Osteocyte (in vitro differentiated cells): ENCODE measurements around the gene ARID5B. TPM values are rescaled to one million over a fixed set of nuclear protein-coding genes. Genes with fewer than 3 reads are reported as not detected.

Experiments
- DNase-seq: peaks from one replicate; pipeline ENCODE4 v3.0.0; 2021; ENCODE audit warnings: mixed read lengths; ENCODE audit not compliant: unreplicated experiment; ENCODE audit errors: extremely low spot score
- H3K27ac Mint-ChIP-seq: one replicate; pipeline ENCODE4 v1.8.0; 2021; ENCODE audit warnings: mild to moderate bottlenecking, mixed read lengths; ENCODE audit not compliant: unreplicated experiment
- H3K27me3 Mint-ChIP-seq: one replicate; pipeline ENCODE4 v1.8.0; 2021; ENCODE audit warnings: mixed read lengths; ENCODE audit not compliant: unreplicated experiment
- H3K36me3 Mint-ChIP-seq: one replicate; pipeline ENCODE4 v1.8.0; 2021; ENCODE audit warnings: mixed read lengths; ENCODE audit not compliant: unreplicated experiment
- H3K4me1 Mint-ChIP-seq: one replicate; pipeline ENCODE4 v1.8.0; 2021; ENCODE audit warnings: mixed read lengths; ENCODE audit not compliant: unreplicated experiment
- H3K4me3 Mint-ChIP-seq: one replicate; pipeline ENCODE4 v1.8.0; 2021; ENCODE audit warnings: mild to moderate bottlenecking, moderate library complexity, mixed read lengths; ENCODE audit not compliant: unreplicated experiment
- H3K9me3 Mint-ChIP-seq: one replicate; pipeline ENCODE4 v1.8.0; 2021; ENCODE audit warnings: mixed read lengths; ENCODE audit not compliant: unreplicated experiment
- total RNA-seq: library from RNA; stranded (reverse); gene quantifications from 2 replicates; pipeline ENCODE4 v1.2.1, GENCODE V29; 2021
- TF ChIP-seq, protein P1 (sequence below): fragments of 200-600 bp; sonication (generic); IDR thresholded peaks from 2 replicates; pipeline ENCODE4 v1.5.0; 2021; ENCODE audit warnings: antibody characterized with exemption, mild to moderate bottlenecking, moderate library complexity

The ARID5B gene
- total RNA-seq, 1 donor from 2014 or later = 89.4 TPM

DNA sequence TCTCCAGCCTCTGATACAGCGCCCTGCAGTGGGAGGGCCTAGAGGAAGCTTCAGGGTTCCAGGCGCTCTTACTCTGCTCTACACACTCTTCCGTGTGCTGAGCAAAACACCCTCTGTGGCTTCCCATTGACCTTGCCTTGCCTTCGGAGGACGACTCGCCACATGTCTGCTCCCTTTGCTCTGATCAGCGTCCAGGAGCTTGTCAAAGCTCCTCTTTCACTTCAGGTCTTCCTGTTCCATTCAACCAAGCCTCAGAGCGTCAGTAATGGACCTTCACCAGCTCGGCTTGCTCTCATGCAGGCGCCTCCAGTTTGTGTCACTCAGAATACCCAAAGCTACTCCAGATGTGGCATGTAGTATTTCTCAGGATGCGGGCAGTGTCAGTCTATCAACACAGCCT is 173.9 kb downstream of the ARID5B start:
- H3K9me3 Mint-ChIP-seq = no peaks in the 10 kb centered on the region
- peaks cover 61% of the 10 kb centered on the region for H3K36me3 Mint-ChIP-seq
- H3K27me3 Mint-ChIP-seq = no peaks in the 10 kb centered on the region
- TF ChIP-seq, protein P1, sequence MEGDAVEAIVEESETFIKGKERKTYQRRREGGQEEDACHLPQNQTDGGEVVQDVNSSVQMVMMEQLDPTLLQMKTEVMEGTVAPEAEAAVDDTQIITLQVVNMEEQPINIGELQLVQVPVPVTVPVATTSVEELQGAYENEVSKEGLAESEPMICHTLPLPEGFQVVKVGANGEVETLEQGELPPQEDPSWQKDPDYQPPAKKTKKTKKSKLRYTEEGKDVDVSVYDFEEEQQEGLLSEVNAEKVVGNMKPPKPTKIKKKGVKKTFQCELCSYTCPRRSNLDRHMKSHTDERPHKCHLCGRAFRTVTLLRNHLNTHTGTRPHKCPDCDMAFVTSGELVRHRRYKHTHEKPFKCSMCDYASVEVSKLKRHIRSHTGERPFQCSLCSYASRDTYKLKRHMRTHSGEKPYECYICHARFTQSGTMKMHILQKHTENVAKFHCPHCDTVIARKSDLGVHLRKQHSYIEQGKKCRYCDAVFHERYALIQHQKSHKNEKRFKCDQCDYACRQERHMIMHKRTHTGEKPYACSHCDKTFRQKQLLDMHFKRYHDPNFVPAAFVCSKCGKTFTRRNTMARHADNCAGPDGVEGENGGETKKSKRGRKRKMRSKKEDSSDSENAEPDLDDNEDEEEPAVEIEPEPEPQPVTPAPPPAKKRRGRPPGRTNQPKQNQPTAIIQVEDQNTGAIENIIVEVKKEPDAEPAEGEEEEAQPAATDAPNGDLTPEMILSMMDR = no peak
- DNase-seq = no peak
- H3K4me1 Mint-ChIP-seq = peaks cover 83% of the 10 kb centered on the region
- peak overlapping the region; percentile 32 for H3K4me3 Mint-ChIP-seq
- peak overlapping the region; percentile 96 for H3K27ac Mint-ChIP-seq

DNA sequence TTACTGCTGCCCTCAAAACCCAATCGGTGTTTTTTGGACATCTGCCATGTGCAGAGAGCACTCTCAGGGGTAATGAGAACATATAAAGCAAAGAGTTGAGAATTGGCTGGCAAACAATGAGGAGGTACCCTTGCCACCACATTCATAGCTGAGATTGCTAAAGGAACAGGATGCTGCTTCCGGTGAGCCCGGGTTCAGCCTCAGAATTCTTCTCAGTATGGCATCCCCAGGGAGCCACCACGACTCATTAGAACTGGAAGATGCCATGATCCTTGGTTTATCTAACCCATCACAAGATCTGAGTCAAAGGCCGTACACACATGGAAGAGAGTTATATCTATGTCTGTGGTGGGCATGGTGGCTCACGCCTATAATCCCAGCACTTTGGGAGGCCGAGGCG is 174.4 kb downstream of the ARID5B start:
- Mint-ChIP-seq H3K4me1 (peaks cover 88% of the 10 kb centered on the region), H3K36me3 (peaks cover 60% of the 10 kb centered on the region), H3K9me3 (no peaks in the 10 kb centered on the region), H3K27ac (peak overlapping the region; percentile 96), H3K4me3 (peak overlapping the region; percentile 32), H3K27me3 (no peaks in the 10 kb centered on the region)
- TF ChIP-seq, protein P1 = no peak
- no peak for DNase-seq

DNA sequence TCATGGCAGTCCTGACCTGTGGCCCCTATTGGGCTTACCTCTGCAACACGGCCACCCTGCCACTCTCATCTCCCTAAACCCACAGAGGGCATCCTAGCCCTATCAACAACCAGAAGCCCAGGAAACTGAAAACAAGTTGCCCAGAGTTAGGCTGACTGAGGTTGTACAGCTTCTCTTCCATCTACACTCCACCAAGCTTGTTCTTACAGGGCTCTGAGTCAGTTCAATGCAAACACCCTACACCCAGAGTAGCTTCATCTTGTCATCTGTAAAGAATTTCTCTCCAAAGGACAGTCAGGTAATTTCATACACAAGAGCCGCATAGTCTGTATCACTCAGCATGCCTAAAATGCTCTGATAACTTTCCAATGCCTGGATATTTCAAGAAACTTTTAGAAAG is 175.4 kb downstream of the ARID5B start:
- no peaks in the 10 kb centered on the region for H3K9me3 Mint-ChIP-seq
- peaks cover 91% of the 10 kb centered on the region for H3K4me1 Mint-ChIP-seq
- DNase-seq = no peak
- peaks cover 50% of the 10 kb centered on the region for H3K36me3 Mint-ChIP-seq
- peak overlapping the region; percentile 96 for H3K27ac Mint-ChIP-seq
- no peaks in the 10 kb centered on the region for H3K27me3 Mint-ChIP-seq
- peak overlapping the region; percentile 34 for H3K4me3 Mint-ChIP-seq
- TF ChIP-seq, protein P1 = peak; percentile 20

DNA sequence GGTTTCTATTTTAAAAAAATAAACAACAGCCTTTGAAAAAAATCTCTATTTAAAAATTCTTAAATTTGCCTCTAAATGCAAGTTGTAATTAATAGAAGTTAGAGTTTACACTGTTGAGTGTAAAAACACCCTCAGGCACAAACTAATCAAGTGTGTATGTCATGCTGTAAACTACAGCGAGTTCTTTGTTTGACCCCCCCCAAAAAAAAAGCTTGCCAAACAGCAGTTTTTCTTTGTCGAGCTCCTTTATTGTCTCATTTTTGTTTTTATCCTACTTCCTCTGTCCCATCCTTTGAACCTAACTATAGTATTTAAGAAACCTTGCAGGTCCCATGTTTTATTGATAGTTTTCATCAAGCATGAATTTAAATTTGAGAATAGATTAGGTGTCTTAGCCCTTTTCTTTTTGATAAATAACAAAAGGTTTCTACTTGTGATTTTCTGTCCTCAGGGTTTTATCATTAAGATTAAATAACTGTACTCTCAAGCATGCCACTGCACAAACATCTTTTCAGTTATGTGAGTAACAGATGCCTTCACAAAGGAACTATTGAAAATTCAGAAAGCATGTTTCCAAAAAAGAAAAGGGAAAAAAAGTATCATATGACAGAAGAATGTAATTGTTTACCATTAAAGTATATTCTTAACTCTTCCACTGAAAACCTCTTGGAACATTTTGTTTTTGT is 176.0 kb downstream of the ARID5B start:
- peak overlapping the region; percentile 96 for H3K27ac Mint-ChIP-seq
- no peak for DNase-seq
- H3K4me1 Mint-ChIP-seq = peaks cover 95% of the 10 kb centered on the region
- H3K36me3 Mint-ChIP-seq = peaks cover 45% of the 10 kb centered on the region
- H3K4me3 Mint-ChIP-seq = peak overlapping the region; percentile 34
- TF ChIP-seq, protein P1 = no peak
- H3K27me3 Mint-ChIP-seq = no peaks in the 10 kb centered on the region
- no peaks in the 10 kb centered on the region for H3K9me3 Mint-ChIP-seq

DNA sequence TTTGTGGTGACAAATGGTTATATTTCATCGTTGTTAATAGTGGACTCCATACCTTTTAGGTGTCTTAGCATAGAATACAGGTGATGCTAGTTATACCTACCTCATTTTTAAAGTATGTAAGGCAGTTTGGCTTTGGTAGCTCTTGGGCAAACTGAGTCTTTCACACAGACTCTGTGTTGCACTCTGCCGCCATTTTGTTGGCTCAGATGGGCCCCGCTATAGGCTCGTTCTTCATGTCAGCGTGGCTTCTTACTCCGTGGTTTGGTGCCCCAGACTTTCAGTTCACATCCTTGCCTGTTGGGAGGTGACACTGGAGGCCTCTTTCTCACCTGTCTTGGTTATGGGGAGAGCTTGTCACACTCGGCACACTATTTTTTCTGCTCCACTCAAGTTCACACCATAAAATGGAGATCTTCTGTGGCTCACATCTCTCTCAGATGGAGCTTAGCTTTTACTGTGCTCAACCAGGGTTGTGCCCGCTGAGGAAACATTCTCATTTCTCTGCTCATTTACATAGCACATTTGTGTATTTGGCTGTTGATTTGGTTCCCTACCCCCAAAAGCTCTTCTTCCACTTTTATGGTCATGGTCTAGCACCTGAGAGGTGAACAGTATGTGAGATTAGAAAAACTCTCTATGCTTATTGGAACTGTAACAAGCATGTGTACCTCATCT is 178.5 kb downstream of the ARID5B start:
- TF ChIP-seq, protein P1 = no peak
- DNase-seq = no peak
- Mint-ChIP-seq H3K9me3 (no peaks in the 10 kb centered on the region), H3K36me3 (peaks cover 26% of the 10 kb centered on the region), H3K27ac (peak overlapping the region; percentile 96), H3K27me3 (no peaks in the 10 kb centered on the region), H3K4me1 (peaks cover 96% of the 10 kb centered on the region), H3K4me3 (no peak overlapping the region)
